BE2C (cell line): ENCODE measurements around the gene ADORA2B.

Source experiments
- DNase-seq: peaks from one replicate; pipeline ENCODE4 v3.0.0-alpha.2; 2020
- H3K27me3 ChIP-seq: fragments of 250-450 bp; sonication (Bioruptor Pico); 2 replicates; pipeline ENCODE4 v1.5.1; 2020; ENCODE audit warnings: mild to moderate bottlenecking
- H3K36me3 ChIP-seq: fragments of 250-450 bp; sonication (Bioruptor Pico); 2 replicates; pipeline ENCODE4 v1.5.1; 2020; ENCODE audit warnings: mild to moderate bottlenecking
- H3K4me1 ChIP-seq: fragments of 250-450 bp; sonication (Bioruptor Pico); 2 replicates; pipeline ENCODE4 v1.5.1; 2020
- H3K4me3 ChIP-seq: 2 replicates; pipeline ENCODE4 v1.5.1; 2011; ENCODE audit warnings: low read depth, low read length
- H3K9me3 ChIP-seq: fragments of 250-450 bp; sonication (Bioruptor Pico); 2 replicates; pipeline ENCODE4 v1.5.1; 2020
- TF ChIP-seq, protein P1 (sequence below): IDR thresholded peaks from 2 replicates; pipeline ENCODE4 v1.5.1; 2012; ENCODE audit warnings: mild to moderate bottlenecking, low read depth, low read length

ADORA2B gene

DNA sequence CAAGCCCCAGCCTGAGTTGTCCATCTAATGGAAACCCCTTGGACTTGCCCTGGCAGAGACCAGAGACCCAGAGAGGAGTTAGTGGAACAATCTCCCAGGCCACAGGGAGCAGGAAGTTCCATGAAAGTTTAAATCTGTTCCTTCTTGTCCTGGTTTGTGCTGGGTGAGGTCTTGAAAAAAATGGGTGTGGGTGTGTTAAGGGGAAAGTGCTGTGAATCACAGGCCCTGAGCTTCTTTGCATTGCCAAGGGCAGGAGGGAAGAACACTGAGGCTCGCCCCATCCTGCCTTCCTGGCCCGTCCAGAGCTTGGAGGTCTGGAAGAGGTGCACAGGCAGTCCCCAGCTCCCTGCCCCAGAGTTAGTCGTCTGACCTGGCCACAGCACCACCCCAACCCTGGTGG, 2.3 kb downstream of the ADORA2B start:
- TF ChIP-seq, protein P1, sequence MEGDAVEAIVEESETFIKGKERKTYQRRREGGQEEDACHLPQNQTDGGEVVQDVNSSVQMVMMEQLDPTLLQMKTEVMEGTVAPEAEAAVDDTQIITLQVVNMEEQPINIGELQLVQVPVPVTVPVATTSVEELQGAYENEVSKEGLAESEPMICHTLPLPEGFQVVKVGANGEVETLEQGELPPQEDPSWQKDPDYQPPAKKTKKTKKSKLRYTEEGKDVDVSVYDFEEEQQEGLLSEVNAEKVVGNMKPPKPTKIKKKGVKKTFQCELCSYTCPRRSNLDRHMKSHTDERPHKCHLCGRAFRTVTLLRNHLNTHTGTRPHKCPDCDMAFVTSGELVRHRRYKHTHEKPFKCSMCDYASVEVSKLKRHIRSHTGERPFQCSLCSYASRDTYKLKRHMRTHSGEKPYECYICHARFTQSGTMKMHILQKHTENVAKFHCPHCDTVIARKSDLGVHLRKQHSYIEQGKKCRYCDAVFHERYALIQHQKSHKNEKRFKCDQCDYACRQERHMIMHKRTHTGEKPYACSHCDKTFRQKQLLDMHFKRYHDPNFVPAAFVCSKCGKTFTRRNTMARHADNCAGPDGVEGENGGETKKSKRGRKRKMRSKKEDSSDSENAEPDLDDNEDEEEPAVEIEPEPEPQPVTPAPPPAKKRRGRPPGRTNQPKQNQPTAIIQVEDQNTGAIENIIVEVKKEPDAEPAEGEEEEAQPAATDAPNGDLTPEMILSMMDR, result no peak
- no peaks in the 10 kb centered on the region for H3K4me1 ChIP-seq
- no peaks in the 10 kb centered on the region for H3K36me3 ChIP-seq
- no peaks in the 10 kb centered on the region for H3K9me3 ChIP-seq
- H3K4me3 ChIP-seq, result no peak overlapping the region
- no peak for DNase-seq
- H3K27me3 ChIP-seq, result no peaks in the 10 kb centered on the region; the same call in 1 of the 2 replicates

DNA sequence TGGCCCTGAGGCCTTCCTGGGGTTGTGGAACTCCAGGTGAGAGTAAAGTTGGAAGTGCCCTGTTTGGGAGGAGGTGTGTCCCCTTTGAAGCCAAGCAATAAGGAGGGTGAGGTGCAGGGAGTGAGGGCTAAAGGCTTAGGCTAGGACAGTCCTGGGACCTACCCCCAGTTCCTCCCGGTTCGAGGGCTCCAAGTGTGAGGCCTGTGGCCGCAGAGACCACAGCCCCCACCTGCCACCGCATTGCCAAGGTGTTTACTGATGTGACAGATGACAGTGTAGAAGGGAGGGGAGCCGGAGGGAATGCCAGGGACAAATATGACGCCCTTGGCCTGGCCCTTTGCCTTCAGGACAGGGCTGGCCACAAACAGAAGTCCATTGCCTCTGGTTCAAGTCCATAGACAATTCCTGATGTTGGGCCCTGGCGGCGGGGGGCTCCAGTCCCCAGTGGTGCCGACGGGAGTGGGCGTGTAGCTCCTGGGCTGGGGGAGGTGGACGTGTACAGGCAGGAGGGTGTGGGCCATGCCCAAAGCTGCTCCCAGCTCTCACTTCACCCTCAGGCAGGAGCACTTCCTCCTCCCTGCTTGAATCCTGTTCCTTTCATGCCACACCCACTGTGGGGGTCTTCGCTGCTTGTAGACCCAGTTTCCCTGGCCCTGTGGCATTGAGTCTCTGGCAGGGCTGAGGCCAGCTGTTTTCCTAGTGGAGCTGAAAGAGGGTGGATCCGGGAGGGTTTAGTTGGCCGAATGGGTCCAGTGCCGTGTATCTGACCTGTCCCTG, 3.2 kb downstream of the ADORA2B start:
- TF ChIP-seq, protein P1, result no peak
- DNase-seq, result no peak
- no peaks in the 10 kb centered on the region for H3K36me3 ChIP-seq
- H3K9me3 ChIP-seq, result no peaks in the 10 kb centered on the region
- no peak overlapping the region for H3K4me3 ChIP-seq
- no peaks in the 10 kb centered on the region; the same call in 1 of the 2 replicates for H3K27me3 ChIP-seq
- no peaks in the 10 kb centered on the region for H3K4me1 ChIP-seq

DNA sequence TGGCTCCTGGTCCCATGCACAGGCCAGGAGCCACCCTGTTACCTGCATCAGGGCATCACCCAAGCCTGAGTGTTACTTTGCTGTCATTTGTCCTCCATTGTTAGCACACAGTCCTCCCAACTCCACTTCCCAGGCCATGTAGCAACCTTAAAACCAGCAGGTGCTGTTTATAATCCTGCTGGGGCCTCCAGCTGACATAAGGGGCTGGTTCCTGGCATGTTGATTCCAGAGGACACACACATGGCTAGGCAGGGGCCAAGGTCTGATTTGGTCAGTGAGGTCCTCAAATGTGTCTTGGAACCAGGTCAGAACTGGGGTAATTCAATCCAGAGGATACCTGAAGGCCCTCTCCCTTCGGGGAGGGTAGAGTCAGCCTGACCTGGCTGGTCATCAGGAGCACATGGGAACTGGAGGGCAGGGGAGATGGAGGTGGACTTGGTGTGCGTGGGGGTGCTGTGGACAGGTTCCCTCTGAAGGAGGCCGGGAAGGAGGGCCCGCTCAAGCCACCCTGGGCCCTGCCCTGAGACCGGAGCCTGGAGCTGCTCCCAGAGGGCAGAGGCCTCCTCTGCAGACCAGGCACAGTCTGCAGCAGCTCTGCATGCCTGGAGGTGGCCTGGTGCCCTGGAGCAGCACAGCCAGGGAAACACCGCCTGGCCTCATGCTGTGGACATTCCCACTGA, 6.6 kb downstream of the ADORA2B start:
- Histone ChIP-seq H3K36me3 (no peaks in the 10 kb centered on the region), H3K4me1 (no peaks in the 10 kb centered on the region), H3K27me3 (no peaks in the 10 kb centered on the region), H3K4me3 (no peak overlapping the region), H3K9me3 (no peaks in the 10 kb centered on the region)
- TF ChIP-seq, protein P1, result no peak
- no peak for DNase-seq

DNA sequence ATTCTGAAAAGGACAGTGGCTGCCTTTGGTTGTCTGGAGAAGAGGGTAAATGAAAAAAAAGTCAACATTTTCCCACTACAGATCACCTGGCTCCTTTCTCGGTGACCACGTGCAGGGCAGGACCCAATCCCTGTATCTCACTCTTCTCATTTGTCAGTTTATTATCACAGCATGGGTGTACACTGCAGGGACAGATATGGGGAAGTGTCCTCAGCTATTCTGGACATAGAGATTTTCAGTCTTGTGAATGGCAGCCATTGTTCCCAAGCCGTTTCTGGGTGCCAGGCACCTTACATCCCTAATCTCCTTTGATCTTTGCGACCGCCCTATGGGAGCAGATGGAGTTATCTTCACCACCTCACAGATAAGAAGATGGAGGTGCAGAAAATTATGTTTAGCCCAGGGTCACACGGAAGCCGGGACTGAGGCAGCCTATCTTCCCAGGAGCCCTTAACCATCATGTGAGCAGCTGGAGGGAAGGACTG, 7.2 kb downstream of the ADORA2B start:
- Histone ChIP-seq H3K4me1 (no peaks in the 10 kb centered on the region), H3K27me3 (no peaks in the 10 kb centered on the region), H3K36me3 (no peaks in the 10 kb centered on the region), H3K4me3 (no peak overlapping the region), H3K9me3 (no peaks in the 10 kb centered on the region)
- TF ChIP-seq, protein P1, result no peak
- no peak for DNase-seq

DNA sequence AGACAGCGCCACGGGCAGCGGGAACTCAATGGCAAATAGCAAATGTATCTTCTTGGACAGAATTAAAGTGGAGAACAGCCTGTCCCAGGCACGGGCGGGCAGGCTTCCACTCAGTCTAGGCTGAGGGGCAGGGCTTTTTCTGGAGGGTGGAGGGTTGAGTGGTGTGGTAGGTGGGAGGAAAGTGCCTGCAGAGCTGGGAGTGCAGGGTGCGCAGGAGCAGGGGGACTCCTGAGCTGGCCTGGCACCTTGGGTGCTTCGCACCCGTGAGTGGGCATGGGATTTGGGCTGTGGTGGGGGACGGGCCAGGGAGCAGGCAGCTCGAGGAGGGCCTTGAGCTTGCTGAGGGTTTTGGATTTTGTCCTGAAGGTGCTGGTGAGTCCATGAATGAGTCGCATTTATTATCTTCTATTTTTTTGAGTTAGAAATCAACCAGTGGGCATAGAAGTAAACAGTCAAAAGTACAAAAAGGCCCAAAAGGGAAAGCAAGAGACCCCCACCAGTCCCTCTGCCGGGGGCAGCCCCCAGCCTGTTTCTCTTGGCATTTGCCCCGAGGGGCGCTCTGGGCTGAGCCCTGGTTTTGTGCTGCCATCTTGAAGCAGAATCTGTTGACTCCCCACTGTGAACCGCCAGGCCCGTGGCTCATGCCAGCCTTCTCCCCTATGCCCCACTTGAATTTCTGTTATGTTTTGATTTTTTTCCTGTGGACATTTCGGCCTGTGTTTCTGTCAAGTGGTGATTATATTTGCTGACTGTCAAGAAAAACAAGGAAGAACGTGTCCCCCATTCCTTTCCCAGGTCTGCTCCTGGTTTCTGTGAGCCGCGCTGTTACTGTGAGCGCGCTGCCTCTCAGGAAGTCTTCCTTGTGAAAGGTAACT, 8.2 kb downstream of the ADORA2B start:
- TF ChIP-seq, protein P1, result no peak
- no peaks in the 10 kb centered on the region for H3K9me3 ChIP-seq
- H3K4me3 ChIP-seq, result no peak overlapping the region
- no peak for DNase-seq
- H3K4me1 ChIP-seq, result no peaks in the 10 kb centered on the region
- no peaks in the 10 kb centered on the region for H3K36me3 ChIP-seq
- H3K27me3 ChIP-seq, result no peaks in the 10 kb centered on the region
